A673 (cell line): ENCODE measurements around the gene CDHR2. TPM values are rescaled to one million over a fixed set of nuclear protein-coding genes. Genes with fewer than 3 reads are reported as not detected.

ENCODE experiments used
- BruUV-seq: library from RNA; stranded (reverse); fragments of 400-500 nt; replicated peaks from 2 replicates; lab custom pipeline; 2021; lab: Mats Ljungman, UMichigan
- CTCF ChIA-PET: fragments of 300-600 bp; sonication (Branson Sonifier 250); formaldehyde crosslinking; loops from one replicate; lab custom pipeline; 2022; ENCODE audit warnings: antibody characterized with exemption; lab: Charles Lee
- POLR2A ChIA-PET: fragments of 300-600 bp; sonication (Branson Sonifier 250); formaldehyde crosslinking; loops from one replicate; lab custom pipeline; 2022; ENCODE audit warnings: antibody characterized with exemption; ENCODE audit not compliant: low non-redundant PET; lab: Charles Lee
- DNase-seq: peaks from one replicate; pipeline ENCODE4 v3.0.0-alpha.2; 2015; ENCODE audit warnings: low spot score
- H3K27ac ChIP-seq: fragments of 200-600 bp; sonication (generic); 2 replicates; pipeline ENCODE4 v1.5.1; 2016; ENCODE audit warnings: mixed run types, low read depth, mild to moderate bottlenecking, mixed read lengths, antibody characterized with exemption, low read length; ENCODE audit not compliant: poor library complexity, severe bottlenecking
- H3K27me3 ChIP-seq: fragments of 200-600 bp; sonication (generic); replicated peaks from 2 replicates; pipeline ENCODE4 v1.6.1; 2017; ENCODE audit warnings: mixed run types, low read depth, mild to moderate bottlenecking, mixed read lengths, antibody characterized with exemption, low read length; ENCODE audit not compliant: insufficient read depth, poor library complexity
- H3K36me3 ChIP-seq: fragments of 200-600 bp; sonication (generic); 2 replicates; pipeline ENCODE4 v1.6.1; 2016; ENCODE audit warnings: mixed run types, mild to moderate bottlenecking, mixed read lengths, antibody characterized with exemption, low read length; ENCODE audit not compliant: insufficient read depth, poor library complexity, severe bottlenecking
- H3K4me1 ChIP-seq: fragments of 200-600 bp; sonication (generic); 2 replicates; pipeline ENCODE4 v1.6.1; 2017; ENCODE audit warnings: mixed run types, mild to moderate bottlenecking, mixed read lengths, antibody characterized with exemption, low read length; ENCODE audit not compliant: insufficient read depth, poor library complexity, severe bottlenecking
- H3K4me3 ChIP-seq: fragments of 200-600 bp; sonication (generic); 2 replicates; pipeline ENCODE4 v1.5.1; 2016; ENCODE audit warnings: low read depth, mixed run types, mild to moderate bottlenecking, mixed read lengths, low read length; ENCODE audit not compliant: poor library complexity, severe bottlenecking
- H3K9me3 ChIP-seq: fragments of 200-600 bp; sonication (generic); 2 replicates; pipeline ENCODE4 v1.6.1; 2016; ENCODE audit warnings: mixed run types, low read depth, mild to moderate bottlenecking, mixed read lengths, antibody characterized with exemption, low read length; ENCODE audit not compliant: poor library complexity, severe bottlenecking
- EZH2 ChIP-seq: fragments of 200-600 bp; sonication (generic); IDR thresholded peaks from 2 replicates; pipeline ENCODE4 v1.6.1; 2017; ENCODE audit warnings: borderline replicate concordance, low read depth, mild to moderate bottlenecking, mixed read lengths, antibody characterized with exemption, low read length; ENCODE audit not compliant: poor library complexity, severe bottlenecking
- intact Hi-C: fragments of 100-400 bp; cut with micrococcal nuclease; formaldehyde crosslinking; loops from one replicate; pipeline ENCODE4 v1.10.0; 2022; ENCODE audit not compliant: unreplicated experiment
- total RNA-seq: library from RNA; stranded (reverse); gene quantifications from 2 replicates; pipeline ENCODE4 v1.2.3, GENCODE V29; 2021
- TF ChIP-seq, protein P1 (sequence below): fragments of 300-800, 200-600 bp; sonication (generic); conservative IDR thresholded peaks from 2 replicates; pipeline ENCODE4 v1.5.1; 2017; ENCODE audit warnings: low read depth, mild to moderate bottlenecking, antibody characterized with exemption, low read length, moderate library complexity, mixed read lengths

CDHR2 gene
- total RNA-seq, 1 experiment from 2014 or later = not detected

DNA sequence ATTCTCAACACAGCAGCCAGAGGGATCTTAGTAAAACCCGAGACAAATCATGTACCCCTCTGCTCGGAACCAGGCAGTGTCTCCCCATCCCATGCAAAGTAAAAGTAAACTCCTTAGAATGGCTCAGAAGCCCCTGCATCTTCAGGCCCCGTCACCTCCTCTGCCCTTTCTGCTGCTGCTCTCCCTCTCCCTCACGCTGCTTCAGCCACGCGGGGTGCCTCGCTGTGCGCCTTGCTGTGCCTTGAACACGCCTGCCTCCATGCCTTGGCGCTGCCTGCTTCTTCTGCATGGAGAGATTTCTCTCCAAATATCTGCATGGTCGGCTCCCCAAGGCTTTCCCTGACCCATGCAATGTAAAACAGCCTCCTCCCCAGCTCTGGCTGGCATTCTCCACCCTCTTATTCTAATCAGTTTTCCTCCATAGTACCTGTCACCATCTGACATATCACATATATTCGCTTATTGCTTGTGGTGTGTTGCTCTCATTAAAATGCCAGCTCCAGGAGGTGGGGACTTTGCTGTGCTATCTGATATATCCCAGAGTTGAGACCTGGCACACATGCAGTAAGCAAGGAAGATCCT, 52.9 kb downstream of the CDHR2 start:
- no peaks in the 10 kb centered on the region for H3K27me3 ChIP-seq
- TF ChIP-seq, protein P1, sequence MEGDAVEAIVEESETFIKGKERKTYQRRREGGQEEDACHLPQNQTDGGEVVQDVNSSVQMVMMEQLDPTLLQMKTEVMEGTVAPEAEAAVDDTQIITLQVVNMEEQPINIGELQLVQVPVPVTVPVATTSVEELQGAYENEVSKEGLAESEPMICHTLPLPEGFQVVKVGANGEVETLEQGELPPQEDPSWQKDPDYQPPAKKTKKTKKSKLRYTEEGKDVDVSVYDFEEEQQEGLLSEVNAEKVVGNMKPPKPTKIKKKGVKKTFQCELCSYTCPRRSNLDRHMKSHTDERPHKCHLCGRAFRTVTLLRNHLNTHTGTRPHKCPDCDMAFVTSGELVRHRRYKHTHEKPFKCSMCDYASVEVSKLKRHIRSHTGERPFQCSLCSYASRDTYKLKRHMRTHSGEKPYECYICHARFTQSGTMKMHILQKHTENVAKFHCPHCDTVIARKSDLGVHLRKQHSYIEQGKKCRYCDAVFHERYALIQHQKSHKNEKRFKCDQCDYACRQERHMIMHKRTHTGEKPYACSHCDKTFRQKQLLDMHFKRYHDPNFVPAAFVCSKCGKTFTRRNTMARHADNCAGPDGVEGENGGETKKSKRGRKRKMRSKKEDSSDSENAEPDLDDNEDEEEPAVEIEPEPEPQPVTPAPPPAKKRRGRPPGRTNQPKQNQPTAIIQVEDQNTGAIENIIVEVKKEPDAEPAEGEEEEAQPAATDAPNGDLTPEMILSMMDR = no peak
- TF ChIP-seq EZH2 = no peak

GRCh38 chr5:176603091-176603490, 53.9 kb downstream of the CDHR2 start:
- Histone ChIP-seq H3K27me3 (no peaks in the 10 kb centered on the region), H3K4me3 (no peak overlapping the region), H3K4me1 (peaks cover 9% of the 10 kb centered on the region), H3K36me3 (no peaks in the 10 kb centered on the region), H3K27ac (no peak overlapping the region), H3K9me3 (no peaks in the 10 kb centered on the region)
- ChIA-PET CTCF (no interaction called here), POLR2A (no interaction called here)
- TF ChIP-seq EZH2 = no peak
- TF ChIP-seq, protein P1 = no peak
- no TSS peak for BruUV-seq
- DNase-seq = no peak
- intact Hi-C loops = no loop called here

More for the DNA sequence above, 52.9 kb downstream of the CDHR2 start:
- POLR2A ChIA-PET = no interaction called here
- H3K4me3 ChIP-seq = no peak overlapping the region
- H3K27ac ChIP-seq = no peak overlapping the region
- intact Hi-C loops = no loop called here
- peaks cover 9% of the 10 kb centered on the region for H3K4me1 ChIP-seq
- H3K36me3 ChIP-seq = no peaks in the 10 kb centered on the region
- no peaks in the 10 kb centered on the region for H3K9me3 ChIP-seq
- DNase-seq = no peak
- BruUV-seq = no TSS peak
- CTCF ChIA-PET = no interaction called here

- no peak for TF ChIP-seq EZH2
- TF ChIP-seq, protein P1 = no peak
- ChIA-PET POLR2A (interaction anchor here (0.7 kb wide), 1 partner anchor 558 kb away, joined by 11 read pairs; no protein-coding TSS in a partner anchor), CTCF (no interaction called here)
Measured at GRCh38 chr5:176606032-176606431, 56.9 kb downstream of the CDHR2 start.

More at GRCh38 chr5:176606032-176606431, 56.9 kb downstream of the CDHR2 start:
- no peak for DNase-seq
- no peaks in the 10 kb centered on the region for H3K27me3 ChIP-seq
- no peaks in the 10 kb centered on the region for H3K36me3 ChIP-seq
- H3K4me3 ChIP-seq = no peak overlapping the region
- H3K9me3 ChIP-seq = no peaks in the 10 kb centered on the region
- peak overlapping the region; percentile 10 for H3K27ac ChIP-seq
- H3K4me1 ChIP-seq = peaks cover 9% of the 10 kb centered on the region
- no TSS peak for BruUV-seq
- intact Hi-C loops = no loop called here
